NCI-H82 (cell line): ENCODE results near the gene CAPZA1.
A peak's percentile ranks its signal among the peaks of the same experiment; 100 is the strongest.

Experiments
- DNase-seq: peaks from one replicate; lab custom pipeline; 2025; lab: John Stamatoyannopoulos, UW

CAPZA1 gene

DNA sequence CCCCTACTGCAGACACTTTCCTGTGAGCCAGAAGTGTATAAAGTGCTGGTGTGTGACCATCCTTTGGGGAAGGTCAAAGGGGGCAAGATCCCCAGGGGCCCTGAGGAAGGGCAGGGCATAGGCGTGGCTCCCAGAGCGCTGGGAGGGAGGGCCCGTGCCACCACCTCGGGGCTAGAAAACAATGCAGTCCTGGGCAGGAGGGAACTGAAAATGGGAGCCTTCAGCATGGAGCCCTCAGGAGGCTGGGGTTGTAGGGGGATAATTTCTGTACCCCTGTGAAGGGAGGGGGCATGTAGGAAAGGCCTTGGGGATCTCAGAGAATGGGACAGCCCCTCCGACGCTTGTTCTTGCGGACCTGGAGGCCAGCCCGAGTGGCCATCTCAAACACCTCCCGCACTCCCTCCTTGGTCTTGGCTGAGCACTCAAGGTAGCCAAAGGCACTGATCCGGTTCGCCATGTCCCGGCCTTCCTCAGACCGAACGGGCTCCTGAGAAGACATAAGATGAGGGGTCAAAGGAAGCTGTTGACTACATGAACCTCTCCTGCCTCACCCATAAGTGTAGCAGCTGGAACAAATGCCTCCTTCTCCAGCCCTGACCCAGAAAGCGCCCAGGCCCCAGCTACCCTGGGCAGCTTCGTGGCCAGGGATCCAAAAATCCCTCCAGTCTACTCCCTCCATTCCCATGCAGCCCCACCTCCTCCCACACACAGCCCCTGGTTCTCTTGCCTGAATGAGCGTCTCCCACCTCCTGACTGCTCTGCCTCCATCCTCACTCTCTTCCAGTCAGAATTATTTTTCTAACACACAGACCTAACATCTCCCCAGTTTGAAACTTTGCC lies 81.8 kb downstream of the CAPZA1 start:
- no peak for DNase-seq

GRCh38 chr1:112702067-112702395 lies 82.4 kb downstream of the CAPZA1 start:
- no peak for DNase-seq

GRCh38 chr1:112702420-112703261 lies 83.0 kb downstream of the CAPZA1 start:
- DNase-seq: no peak

DNA sequence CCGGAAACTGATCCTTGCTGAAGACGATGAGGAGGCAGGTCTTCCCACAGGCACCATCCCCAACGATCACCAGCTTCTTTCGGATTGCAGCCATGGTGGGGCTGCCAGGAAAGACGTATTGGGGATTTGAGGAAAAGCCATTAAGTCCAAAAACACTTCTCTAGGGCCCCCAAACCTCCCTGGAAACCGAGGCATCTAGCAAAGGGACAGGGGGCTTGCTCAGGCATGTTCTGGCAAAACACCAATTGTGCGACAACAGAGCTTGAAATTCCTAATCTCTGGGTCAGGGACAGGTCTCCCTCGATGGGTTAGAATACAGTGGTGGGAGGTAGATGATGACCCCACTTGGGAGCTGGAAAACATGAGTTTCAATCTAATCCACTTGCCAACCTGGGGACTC lies 84.1 kb downstream of the CAPZA1 start:
- no peak for DNase-seq

DNA sequence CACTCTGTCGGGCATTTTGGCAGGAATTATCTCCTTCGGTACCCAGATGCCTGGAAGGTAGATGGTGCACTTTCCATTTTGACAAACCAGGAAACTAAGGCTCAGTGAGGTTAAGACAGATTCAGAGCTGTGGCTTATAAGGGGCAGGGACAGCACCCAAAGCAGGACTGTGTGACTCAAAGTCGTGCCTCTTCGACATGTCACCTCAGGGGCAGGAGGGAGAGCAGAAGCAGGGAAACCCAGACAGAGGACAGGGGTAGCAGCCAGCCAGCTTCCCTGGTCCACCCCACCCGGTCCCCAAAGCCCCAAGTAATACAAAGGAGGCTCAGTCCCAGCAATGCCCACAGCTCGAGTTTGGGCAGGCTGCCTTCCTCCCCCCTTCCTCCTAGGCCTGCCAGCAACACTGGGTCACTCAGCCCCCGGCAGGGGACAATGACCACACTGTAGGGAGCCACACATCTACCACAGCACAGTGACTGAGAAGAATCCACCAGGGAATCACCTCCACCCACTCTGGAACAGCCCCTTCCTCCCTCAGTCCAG lies 84.8 kb downstream of the CAPZA1 start:
- no peak for DNase-seq

GRCh38 chr1:112704934-112705627 lies 85.4 kb downstream of the CAPZA1 start:
- DNase-seq: peak; percentile 80

DNA sequence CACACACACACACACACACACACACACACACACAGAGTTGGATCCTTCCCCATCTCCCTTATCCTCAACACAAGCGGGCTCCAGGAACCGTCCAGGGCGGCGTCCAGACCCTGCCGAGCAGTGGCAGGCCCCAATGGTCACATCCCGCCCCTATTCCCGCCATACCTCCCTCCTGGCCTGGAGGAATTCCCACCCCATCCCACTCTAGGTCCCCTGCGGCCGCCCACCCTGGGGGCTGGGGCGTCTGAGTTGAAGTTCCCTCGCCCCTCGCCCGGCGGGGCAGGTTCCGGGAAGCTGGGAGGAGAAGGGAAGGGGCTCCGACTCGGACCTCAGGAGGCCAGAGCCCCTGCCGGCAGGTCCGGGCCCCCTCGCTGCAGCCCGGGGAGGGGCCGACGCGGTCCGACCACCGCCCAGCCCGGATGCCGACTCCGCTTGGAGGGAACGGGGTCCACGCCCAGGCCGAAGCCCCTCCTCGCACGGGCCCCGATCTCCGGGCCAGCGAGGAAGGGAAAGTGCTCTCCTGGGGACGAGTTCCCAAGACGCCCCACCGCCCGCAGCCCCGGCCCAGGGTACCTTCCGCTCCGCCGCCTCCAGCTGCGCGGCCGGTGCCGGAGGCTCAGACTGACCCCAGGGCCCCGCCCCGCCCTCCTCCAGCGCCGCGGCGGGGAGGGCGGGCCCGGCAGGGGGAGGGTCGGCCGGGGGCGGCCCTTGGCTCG lies 87.0 kb downstream of the CAPZA1 start, which contains the start of gene RHOC:
Gene RHOC (minus strand): TSS at position 623 of the 716 bp plus-strand sequence. CDS start 3,328 bp downstream, outside the sequence.
- peak; percentile 86 for DNase-seq

DNA sequence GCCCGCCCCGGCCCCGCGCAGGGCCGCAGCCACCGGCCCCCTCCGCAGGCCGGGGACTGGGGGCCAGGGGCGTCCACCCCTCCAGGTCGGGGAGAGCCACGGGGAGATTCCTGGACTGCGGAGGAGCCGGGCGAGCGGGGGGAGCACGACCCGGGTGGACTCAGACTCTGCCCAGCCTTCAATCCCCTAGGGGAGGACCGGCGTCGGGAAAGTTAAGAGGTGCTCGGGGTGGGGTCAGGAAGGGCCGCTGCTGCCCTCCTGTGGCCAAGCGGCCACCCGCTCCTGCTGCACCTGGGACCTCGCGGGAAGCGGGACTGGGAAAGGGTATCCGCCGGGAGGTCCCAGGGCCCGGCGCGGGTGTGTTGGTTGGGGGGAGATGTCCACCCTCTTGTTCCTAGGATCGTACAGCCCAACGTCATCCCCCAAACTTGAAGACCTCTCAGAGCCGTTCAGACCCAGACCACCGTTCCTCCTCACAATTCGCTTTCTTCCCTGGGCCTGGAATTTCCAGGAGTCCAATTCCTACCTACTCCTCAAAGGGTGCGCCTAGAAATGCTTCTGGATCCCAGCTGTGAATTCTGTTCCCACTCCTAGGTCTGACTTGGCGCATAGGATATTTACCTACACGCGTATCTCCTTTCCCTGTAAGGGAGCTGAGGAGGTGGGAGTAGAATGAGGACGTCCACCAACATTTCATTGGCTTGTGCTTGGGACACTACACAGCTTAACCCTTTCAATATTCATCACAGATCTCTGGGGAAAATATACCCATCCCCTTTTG lies 87.8 kb downstream of the CAPZA1 start:
- DNase-seq: peak; percentile 94

DNA sequence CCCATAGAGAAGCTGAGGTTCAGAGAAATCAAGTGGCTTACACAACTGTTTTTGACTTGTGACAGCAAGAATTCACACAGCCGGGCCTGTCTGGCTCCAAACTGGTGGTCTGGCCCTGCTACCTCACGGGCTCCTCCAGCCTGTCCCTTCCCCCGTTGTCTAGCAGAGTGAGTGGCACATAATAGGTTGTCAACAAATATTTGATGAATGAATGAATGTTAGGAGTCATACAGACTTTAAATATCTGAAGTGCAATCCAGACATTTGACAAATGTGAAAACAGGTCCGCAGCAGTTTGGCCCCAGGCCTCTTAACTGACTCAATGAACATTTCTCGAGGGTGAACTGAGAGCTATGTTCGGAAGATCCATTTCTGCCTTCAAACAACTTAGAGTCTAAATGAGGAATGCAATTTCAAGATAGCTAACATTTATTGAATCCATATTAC lies 88.4 kb downstream of the CAPZA1 start:
- DNase-seq: no peak

GRCh38 chr1:112708489-112708888 lies 88.9 kb downstream of the CAPZA1 start:
- no peak for DNase-seq

DNA sequence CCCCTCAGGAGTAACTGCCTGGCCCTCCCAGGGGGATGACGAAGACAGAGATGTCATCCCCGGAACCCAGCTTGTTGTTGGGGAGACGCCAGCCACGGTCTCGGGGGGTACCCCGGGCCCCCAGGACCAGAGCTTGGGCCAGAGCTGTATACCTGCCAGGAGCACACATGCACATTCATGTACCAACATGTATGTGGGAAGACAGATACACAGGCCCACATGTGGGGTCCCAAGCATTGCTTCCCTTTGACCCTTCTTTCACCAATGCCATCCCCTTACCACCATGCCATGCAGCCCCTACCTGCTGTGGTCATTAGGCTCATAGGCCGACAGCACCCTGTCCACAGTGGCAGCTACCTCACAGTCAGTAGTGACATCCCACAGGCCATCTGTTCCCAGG lies 90.5 kb downstream of the CAPZA1 start:
- no peak for DNase-seq

DNA sequence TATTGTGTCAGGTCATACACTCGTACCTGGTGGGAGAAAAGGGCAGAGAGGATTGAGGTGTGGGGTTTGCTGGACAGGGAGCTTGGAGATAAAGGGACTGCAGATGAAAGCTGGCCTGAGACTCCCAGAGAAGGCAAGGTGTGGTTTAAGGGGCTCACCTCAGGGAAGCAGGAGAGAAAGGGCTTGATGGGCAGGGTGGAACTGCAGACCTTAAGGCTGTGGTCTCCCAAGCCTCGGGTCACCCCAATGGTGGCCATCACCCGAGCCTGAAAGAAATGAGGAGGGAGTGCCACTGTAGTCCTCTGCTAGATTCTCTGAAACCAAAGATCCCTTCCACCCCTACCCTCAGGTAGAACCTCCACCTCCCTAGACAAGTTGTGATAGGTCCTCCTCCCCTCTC lies 91.0 kb downstream of the CAPZA1 start:
- DNase-seq: no peak

DNA sequence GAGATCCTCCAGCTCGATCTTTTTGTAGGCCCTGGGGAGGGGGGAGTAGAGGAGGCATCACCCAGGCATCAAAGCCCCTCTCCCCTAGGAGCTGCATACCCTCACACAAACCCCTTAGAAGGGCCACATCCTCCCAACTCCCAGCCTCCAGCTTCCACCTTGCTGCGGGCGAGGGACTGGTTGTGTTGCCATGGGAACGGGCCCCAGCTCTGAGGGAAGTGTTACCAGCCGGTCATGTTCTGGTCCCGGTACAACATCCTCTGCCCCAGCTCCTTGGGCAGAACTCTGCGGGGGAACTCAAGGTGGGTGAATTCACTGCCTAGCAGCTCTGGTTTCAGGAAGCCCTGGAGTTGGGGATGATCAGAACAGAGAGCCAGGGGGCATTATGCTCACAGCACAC lies 91.4 kb downstream of the CAPZA1 start:
- peak; percentile 15 for DNase-seq

GRCh38 chr1:112711670-112712069 lies 92.0 kb downstream of the CAPZA1 start:
- DNase-seq: no peak

DNA sequence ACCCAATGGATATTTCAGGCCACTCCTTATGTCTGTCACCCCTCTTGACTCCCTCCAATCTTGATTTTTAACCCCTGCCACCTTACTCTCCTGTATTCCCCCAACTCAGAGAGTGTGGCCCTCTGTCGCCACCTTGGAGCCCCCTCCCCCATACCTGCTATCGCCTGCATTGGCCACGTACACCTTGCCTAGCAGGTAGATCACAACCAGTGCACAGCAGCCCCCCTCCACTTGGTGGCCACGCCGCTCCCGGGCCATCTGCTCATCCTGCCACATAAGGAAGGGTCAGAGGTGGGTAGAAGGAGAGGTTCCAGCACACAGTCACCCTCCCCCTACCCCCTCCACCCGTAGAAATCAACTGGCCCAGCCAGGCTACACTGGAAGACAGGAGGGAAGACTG lies 92.6 kb downstream of the CAPZA1 start:
- DNase-seq: peak; percentile 28

- peak; percentile 24 for DNase-seq
Observed at GRCh38 chr1:112712701-112713128, 93.1 kb downstream of the CAPZA1 start.

- DNase-seq: no peak
Observed at GRCh38 chr1:112713466-112714312, 94.1 kb downstream of the CAPZA1 start.

- DNase-seq: peak; percentile 44
Observed at GRCh38 chr1:112714313-112715263, 95.0 kb downstream of the CAPZA1 start.
